Endometrial microvascular endothelial cells (primary cell): Measurements from ENCODE around the gene DOK3. TPM values are rescaled to one million over a fixed set of nuclear protein-coding genes. Genes with fewer than 3 reads are reported as not detected.

Source experiments
- in situ Hi-C: cut with HindIII; loops from 2 replicates; pipeline ENCODE4 v1.10.0; 2017; ENCODE audit warnings: low sequenced_read_pairs, low pct_unique_long_range_greater_than_20kb; ENCODE audit errors: inconsistent ontology term
- total RNA-seq: library from RNA; depleted of rRNA; stranded (reverse); fragments of >200 nt; gene quantifications from one replicate; pipeline ENCODE4 v1.2.3, GENCODE V29; 2015; ENCODE audit errors: inconsistent ontology term

Gene DOK3
- total RNA-seq, 1 donor from 2014 or later = 3.0 TPM

- in situ Hi-C loops = no loop called here
Measured at GRCh38 chr5:177457852-177458681, 51.6 kb downstream of the DOK3 start.

- in situ Hi-C loops = no loop called here
Measured at GRCh38 chr5:177456976-177457851, 52.4 kb downstream of the DOK3 start.

- in situ Hi-C loops = no loop called here
Measured at GRCh38 chr5:177456591-177456964, 53.0 kb downstream of the DOK3 start.

- in situ Hi-C loops = no loop called here
Measured at GRCh38 chr5:177455661-177456590, 53.7 kb downstream of the DOK3 start.

- in situ Hi-C loops = no loop called here
Measured at GRCh38 chr5:177455036-177455660, 54.5 kb downstream of the DOK3 start.

- in situ Hi-C loops = no loop called here
Measured at GRCh38 chr5:177454397-177455035, 55.1 kb downstream of the DOK3 start.

- in situ Hi-C loops = no loop called here
Measured at GRCh38 chr5:177453852-177454396, 55.7 kb downstream of the DOK3 start.

- in situ Hi-C loops = no loop called here
Measured at GRCh38 chr5:177452688-177453638, 56.7 kb downstream of the DOK3 start.

Other genes with a start within 250 kb of the DOK3 start
- gene RAB24, start 206.1 kb downstream of the DOK3 start, total RNA-seq = 20.3 TPM
- 226 TPM for gene PRELID1, start 206.0 kb downstream of the DOK3 start, total RNA-seq
- gene MXD3, start 197.9 kb downstream of the DOK3 start, total RNA-seq = 48.7 TPM
- 318 TPM for gene LMAN2, start 158.2 kb downstream of the DOK3 start, total RNA-seq
- 7.2 TPM for gene RGS14, start 151.9 kb downstream of the DOK3 start, total RNA-seq
- gene SLC34A1, start 125.4 kb downstream of the DOK3 start, total RNA-seq = not detected
- not detected for gene PFN3, start 109.2 kb downstream of the DOK3 start, total RNA-seq
- 0.28 TPM for gene F12, start 100.3 kb downstream of the DOK3 start, total RNA-seq
- gene GRK6, start 83.2 kb downstream of the DOK3 start, total RNA-seq = 50.9 TPM
- gene PRR7, start 63.0 kb downstream of the DOK3 start, total RNA-seq = 11.2 TPM
- 286 TPM for gene DBN1, start 36.2 kb downstream of the DOK3 start, total RNA-seq
- gene PDLIM7, start 12.2 kb downstream of the DOK3 start, total RNA-seq = 224 TPM
- gene DDX41, start 7.1 kb upstream of the DOK3 start, total RNA-seq = 163 TPM
- 32.3 TPM for gene FAM193B, start 44.7 kb upstream of the DOK3 start, total RNA-seq
- 170 TPM for gene TMED9, start 82.4 kb upstream of the DOK3 start, total RNA-seq
- gene B4GALT7, start 90.3 kb upstream of the DOK3 start, total RNA-seq = 44.8 TPM